GM19351 (cell line): ENCODE measurements around the gene DPYSL5.

ENCODE experiments used
- ATAC-seq: cut with Tn5 transposase; IDR thresholded peaks from one replicate; pipeline ENCODE4 v1.9.1; 2021; ENCODE audit warnings: mild to moderate bottlenecking, moderate library complexity; ENCODE audit not compliant: unreplicated experiment

The DPYSL5 gene

DNA sequence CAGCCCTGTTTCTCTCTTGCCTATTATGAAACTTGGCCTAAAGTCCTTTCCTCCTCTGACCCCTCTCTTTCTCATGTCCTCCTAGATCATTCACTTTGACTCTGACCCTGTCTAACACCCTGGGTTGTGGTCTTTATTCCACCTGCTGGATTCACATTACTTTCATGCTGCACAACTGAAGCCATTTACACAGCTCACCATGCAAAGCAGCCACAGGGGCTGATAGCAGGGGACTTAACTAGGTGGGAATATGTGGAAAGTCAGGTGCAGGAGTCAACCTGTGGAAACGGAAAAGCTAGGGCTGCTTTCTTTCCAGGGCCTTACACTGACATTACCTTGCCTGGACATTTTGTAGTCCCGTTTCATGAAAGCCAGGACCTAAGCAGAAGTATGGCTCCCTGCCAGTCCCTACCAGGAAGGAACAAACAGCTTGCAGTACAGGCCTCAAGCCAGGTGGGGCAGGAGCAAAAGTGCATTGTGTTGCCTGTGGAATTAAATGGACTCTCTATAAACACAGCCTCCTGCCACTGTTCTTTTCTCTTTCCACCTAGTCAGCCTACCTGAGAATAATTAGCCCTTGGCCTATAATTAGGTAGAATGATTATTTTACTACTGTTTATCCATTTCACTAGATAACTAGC lies 134.3 kb downstream of the DPYSL5 start:
- ATAC-seq = no peak

DNA sequence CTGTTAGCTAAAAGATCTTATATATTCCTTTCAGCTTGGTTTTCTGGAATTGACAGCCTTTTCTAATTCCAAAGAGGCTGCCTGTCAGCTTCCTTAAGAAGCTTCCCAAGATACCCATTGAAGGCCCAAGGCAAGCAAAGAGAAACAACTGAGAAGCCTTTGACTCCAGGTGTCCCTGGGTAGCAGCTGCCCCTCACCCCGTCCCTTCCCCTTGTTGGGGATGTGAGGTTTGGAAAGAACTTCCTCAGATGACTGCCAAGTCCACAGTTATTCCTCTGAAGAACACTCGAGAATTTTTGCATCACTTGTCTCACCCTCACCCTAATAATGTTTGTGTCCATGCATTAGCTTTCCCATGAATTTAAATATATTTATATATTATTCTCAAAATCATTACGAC lies 135.8 kb downstream of the DPYSL5 start:
- ATAC-seq = no peak

DNA sequence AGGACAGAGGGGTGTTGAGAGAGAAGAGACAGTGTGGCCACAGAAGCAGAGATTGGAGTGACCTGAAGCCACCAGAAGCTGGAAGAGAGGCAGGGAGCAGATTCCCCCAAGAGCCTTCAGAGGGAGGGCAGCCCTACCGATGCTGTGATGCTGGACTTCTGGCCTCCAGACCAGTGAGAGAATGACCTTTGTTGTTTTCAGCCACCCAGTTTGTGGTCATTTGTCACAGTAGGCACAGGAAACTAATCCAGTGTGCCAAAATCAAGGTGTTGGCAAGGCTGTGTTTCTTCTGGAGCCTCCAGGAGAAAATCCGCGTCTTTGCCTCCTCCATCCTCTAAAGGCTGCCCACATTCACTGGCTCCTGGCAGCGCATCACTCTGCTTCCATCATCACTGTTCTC lies 137.9 kb downstream of the DPYSL5 start:
- no peak for ATAC-seq

DNA sequence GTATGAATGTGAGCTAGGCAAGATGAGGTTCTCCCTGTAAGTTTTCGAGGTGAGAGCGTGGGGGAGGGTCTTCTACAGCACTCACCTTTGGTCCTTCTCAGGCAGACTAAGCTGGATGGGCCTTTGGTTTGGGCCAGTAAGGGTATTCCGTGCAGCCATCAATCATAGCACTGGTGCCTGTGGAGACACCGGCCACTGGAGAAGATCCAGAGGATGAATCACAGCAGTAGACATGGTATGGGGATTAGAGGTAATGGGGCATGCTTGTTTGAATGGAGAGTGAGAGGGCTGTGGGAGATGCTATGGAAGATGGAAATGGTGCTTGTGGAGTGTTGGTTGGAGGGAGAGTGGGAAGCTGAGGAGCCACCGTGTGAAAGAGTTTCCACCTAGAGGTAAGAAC lies 138.6 kb downstream of the DPYSL5 start:
- no peak for ATAC-seq

DNA sequence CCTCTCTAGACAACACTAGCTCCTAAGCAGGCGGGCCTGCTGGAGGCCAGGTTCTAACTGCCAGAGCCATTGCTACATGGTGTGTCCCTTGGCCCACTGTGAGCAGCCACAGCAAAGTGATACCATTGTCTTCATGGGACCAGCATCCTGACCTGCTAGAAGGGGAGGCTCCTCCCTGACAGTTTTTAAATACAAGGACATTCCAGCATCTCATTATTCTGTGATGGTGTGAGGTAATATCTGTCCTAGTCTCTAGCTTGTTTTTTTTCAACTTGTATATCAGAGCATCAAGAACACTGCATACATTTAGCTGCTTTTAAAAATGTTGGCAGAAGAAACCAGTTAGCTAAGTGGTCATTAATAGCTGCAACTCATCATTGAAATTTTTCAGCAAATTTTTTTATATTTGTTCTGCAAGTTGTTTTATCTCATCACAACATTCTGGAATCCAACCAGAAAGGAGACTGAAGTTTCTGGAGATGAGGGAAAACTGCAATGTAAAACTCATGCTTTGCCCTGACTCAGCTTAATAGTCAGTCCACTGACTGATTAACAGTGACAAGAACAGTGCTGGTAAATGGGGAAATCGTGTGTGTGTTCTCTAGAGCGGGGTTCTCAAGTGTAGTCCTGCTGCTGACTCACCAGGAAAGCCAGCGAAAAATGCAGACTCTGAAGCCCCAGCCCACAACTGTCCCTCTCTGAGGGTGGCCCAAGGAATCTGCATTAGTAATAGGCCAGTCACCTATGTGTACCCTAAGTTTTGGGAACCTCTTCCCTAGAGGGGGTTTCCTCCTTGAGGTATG lies 140.3 kb downstream of the DPYSL5 start:
- ATAC-seq = no peak

DNA sequence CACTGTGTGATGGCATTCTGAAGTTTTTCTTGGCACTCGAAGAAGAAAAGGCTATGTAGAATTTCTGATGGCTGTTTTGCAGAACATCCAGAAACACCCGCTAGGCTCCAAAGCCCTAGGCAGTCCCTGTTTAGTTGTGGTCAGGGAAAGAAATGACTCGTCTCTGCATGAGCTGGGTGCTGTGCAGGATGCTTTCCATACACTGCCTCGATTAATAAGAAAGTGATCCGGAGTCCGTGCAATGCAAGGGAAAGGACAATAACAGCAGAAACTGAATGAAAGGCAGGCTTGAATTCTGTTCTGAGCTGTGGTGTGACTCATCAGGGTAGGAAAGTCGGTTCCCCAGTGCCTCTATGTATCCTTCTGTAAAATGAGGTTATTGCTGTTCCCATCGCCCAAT lies 141.2 kb downstream of the DPYSL5 start:
- no peak for ATAC-seq

DNA sequence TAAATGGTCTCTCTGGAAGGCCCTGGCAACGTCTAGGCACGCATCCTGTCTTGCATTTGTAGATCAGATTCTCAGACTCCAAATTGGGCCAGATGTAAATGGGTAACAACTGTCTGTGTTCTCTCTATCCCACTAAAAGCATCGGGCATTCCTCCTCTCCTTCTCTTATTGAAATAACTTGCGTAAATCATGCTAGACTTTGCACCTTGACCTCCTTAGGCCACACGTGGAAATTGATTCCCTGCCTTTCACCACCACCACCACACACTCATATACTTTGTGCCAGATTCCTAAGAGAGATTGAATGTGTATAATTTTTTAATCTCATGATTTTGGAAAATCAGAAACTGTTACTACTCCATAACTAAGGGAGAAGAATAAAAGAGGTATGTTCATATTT lies 143.8 kb downstream of the DPYSL5 start:
- ATAC-seq = no peak

DNA sequence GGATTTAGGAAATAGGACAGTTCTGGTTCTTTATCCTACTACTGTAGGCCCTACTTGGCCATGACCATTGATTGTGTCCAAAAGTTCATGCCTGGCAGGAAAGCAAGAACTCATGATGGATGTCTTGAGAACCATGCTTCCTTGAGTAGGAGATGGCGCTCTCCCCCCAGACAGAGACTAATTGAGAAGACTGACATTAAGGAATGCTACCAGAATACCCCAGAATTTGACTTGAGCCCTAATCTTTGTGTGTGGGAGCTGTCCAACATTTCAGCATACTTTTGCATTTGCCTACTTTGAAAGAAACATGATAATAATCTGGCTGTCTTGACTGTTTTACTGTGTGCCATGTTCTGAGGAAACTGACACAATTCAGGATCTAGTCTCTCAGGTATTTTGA lies 145.8 kb downstream of the DPYSL5 start:
- ATAC-seq = no peak

DNA sequence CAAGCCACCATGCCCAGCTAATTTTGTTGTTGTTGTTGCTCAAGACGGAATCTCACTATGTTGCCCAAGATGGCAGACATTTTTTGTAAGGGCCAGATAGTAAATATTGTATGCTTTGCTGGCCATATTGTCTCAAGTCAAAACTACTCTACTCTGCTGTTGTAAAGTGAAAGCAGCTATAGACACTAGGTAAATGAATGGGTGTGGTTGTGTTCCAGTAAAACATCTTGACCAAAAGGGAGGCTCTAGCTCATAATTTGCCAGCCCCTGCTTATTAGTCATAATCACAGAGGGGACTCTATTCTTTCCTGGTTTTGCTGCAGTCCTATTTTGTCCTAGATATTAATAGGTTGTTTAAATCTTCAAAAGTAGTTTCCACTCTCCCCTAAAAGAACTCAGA lies 147.1 kb downstream of the DPYSL5 start:
- no peak for ATAC-seq

DNA sequence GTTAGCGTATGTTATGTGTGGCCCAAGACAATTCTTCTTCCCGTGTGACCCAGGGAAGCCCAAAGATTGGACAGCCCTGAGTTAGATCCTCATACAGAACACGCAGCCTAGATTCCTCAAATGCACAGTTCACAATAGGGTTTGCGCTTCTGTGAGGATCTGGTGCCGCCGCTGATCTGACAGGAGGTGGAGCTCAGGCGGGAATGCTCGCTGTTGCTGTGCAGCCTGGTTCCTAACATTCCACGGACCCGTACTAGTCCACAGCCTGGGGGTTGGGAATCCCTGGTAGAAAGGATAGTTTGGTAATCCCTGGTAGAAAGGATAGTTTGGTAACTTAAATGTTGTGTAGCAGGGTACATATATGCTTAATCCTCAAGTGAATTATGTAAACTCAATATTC lies 149.5 kb downstream of the DPYSL5 start:
- ATAC-seq = no peak

DNA sequence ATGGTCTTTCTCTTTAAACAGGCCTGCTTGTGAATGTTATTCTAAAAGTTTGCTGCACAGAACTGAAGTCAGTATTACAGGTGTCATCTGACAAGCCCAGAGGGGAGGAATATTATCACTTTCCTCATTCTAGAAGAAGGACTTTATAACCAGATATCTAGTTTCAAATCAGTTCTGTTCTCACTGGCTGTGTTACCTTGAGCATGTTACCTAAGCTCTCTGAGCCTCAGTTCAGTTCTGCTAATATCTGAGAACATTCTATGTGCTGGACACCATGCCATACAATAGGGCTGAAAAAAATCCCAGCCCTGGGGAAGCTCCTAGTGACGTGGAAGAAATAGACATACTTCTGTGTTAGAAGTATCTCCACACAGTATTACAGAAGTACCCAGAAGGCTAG lies 150.4 kb downstream of the DPYSL5 start:
- ATAC-seq = no peak
